Muscle of leg (tissue), 11 donors: ENCODE measurements around the gene NCKAP5. TPM values are rescaled to one million over a fixed set of nuclear protein-coding genes. Genes with fewer than 3 reads are reported as not detected.

Source experiments
- DNase-seq: peaks from one replicate; pipeline ENCODE4 v3.0.0; 2013
- H3K27ac ChIP-seq: one replicate; pipeline ENCODE4 v1.5.1; 2013; ENCODE audit warnings: mild to moderate bottlenecking, low read length, control low read depth
- H3K27me3 ChIP-seq: one replicate; pipeline ENCODE4 v1.6.1; 2013; ENCODE audit warnings: low read length; ENCODE audit not compliant: control insufficient read depth, insufficient read depth
- H3K36me3 ChIP-seq: one replicate; pipeline ENCODE4 v1.6.1; 2013; ENCODE audit warnings: low read length; ENCODE audit not compliant: control insufficient read depth, insufficient read depth
- H3K4me1 ChIP-seq: one replicate; pipeline ENCODE4 v1.6.1; 2013; ENCODE audit warnings: low read length; ENCODE audit not compliant: control insufficient read depth, insufficient read depth
- H3K4me3 ChIP-seq: one replicate; pipeline ENCODE4 v1.5.1; 2013; ENCODE audit warnings: low read length, control low read depth
- H3K9me3 ChIP-seq: replicated peaks from 2 replicates; pipeline ENCODE4 v1.6.1; 2013; ENCODE audit warnings: low read depth, low read length; ENCODE audit not compliant: control insufficient read depth
- WGBS: methylation state at CpG from one replicate; pipeline ENCODE4 v1.1.5; 2013; ENCODE audit warnings: missing lambda C conversion rate; ENCODE audit not compliant: insufficient coverage; 5-methylcytosine and 5-hydroxymethylcytosine counted together
- polyA plus RNA-seq, 8 donors: library from polyadenylated mRNA; unstranded; fragments of 120-200 nt; gene quantifications; one replicate each; pipeline versions ENCODE4 v1.2.1 to v1.2.3, GENCODE V29; 2013; ENCODE audit warnings: inconsistent platforms in 1 of 8, low replicate concordance in 1 of 8; ENCODE audit not compliant: insufficient read length in 8 of 8, insufficient read depth in 1 of 8
- total RNA-seq: library from RNA; stranded (reverse); fragments of 120-200 nt; gene quantifications from one replicate; pipeline ENCODE4 v1.2.4, GENCODE V29; 2013

The NCKAP5 gene
- total and polyA plus RNA-seq, 9 donors = 3.7 to 8.9 (median 5.0) TPM

- H3K36me3 ChIP-seq = no peaks in the 10 kb centered on the region
- H3K4me3 ChIP-seq = no peak overlapping the region
- peaks cover 2% of the 10 kb centered on the region for H3K4me1 ChIP-seq
- H3K27me3 ChIP-seq = no peaks in the 10 kb centered on the region
- DNase-seq = no peak
- no peak overlapping the region for H3K27ac ChIP-seq
- WGBS = 67% methylated on average over 1 of the region's 8 CpGs
- H3K9me3 ChIP-seq = no peaks in the 10 kb centered on the region
These were observed 54.4 kb downstream of the NCKAP5 start for GRCh38 chr2:133513893-133514292.

GRCh38 chr2:133512121-133512520 lies 56.1 kb downstream of the NCKAP5 start:
- no peak for DNase-seq
- Histone ChIP-seq H3K4me1 (no peaks in the 10 kb centered on the region), H3K36me3 (no peaks in the 10 kb centered on the region), H3K27me3 (no peaks in the 10 kb centered on the region), H3K27ac (no peak overlapping the region), H3K4me3 (no peak overlapping the region), H3K9me3 (no peaks in the 10 kb centered on the region)
- whole genome bisulfite sequencing = no CpG with 5 or more reads among the region's 4 CpGs

GRCh38 chr2:133511679-133512078 lies 56.6 kb downstream of the NCKAP5 start:
- no peaks in the 10 kb centered on the region for H3K27me3 ChIP-seq

GRCh38 chr2:133509777-133510176 lies 58.5 kb downstream of the NCKAP5 start:
- Histone ChIP-seq H3K27ac (no peak overlapping the region), H3K9me3 (no peaks in the 10 kb centered on the region), H3K27me3 (no peaks in the 10 kb centered on the region), H3K4me1 (peaks cover 6% of the 10 kb centered on the region), H3K36me3 (no peaks in the 10 kb centered on the region), H3K4me3 (no peak overlapping the region)
- WGBS = 88% methylated on average over 5 of the region's 6 CpGs
- DNase-seq = no peak

More at GRCh38 chr2:133511679-133512078, 56.6 kb downstream of the NCKAP5 start:
- no peak overlapping the region for H3K27ac ChIP-seq
- no peaks in the 10 kb centered on the region for H3K9me3 ChIP-seq
- H3K4me3 ChIP-seq = no peak overlapping the region
- no peaks in the 10 kb centered on the region for H3K4me1 ChIP-seq
- H3K36me3 ChIP-seq = no peaks in the 10 kb centered on the region
- WGBS = no CpG with 5 or more reads among the region's 1 CpG
- DNase-seq = no peak

- DNase-seq = peak; percentile 48
- 57% methylated on average over 5 of the region's 7 CpGs for WGBS
- no peak overlapping the region for H3K4me3 ChIP-seq
These were observed 59.6 kb downstream of the NCKAP5 start for GRCh38 chr2:133508546-133509165.

GRCh38 chr2:133506996-133507395 lies 61.3 kb downstream of the NCKAP5 start:
- 85% methylated on average over 5 of the region's 6 CpGs for WGBS
- Histone ChIP-seq H3K4me3 (no peak overlapping the region), H3K27me3 (no peaks in the 10 kb centered on the region), H3K9me3 (no peaks in the 10 kb centered on the region), H3K4me1 (peaks cover 10% of the 10 kb centered on the region), H3K36me3 (no peaks in the 10 kb centered on the region), H3K27ac (no peak overlapping the region)
- DNase-seq = no peak

More at GRCh38 chr2:133508546-133509165, 59.6 kb downstream of the NCKAP5 start:
- Histone ChIP-seq H3K27me3 (no peaks in the 10 kb centered on the region), H3K27ac (no peak overlapping the region), H3K36me3 (no peaks in the 10 kb centered on the region), H3K9me3 (no peaks in the 10 kb centered on the region), H3K4me1 (peaks cover 10% of the 10 kb centered on the region)

GRCh38 chr2:133504566-133505505 lies 63.4 kb downstream of the NCKAP5 start:
- no peaks in the 10 kb centered on the region for H3K9me3 ChIP-seq
- H3K27ac ChIP-seq = peak overlapping the region; percentile 6
- no peak overlapping the region for H3K4me3 ChIP-seq
- peak; percentile 49 for DNase-seq
- H3K4me1 ChIP-seq = peaks cover 10% of the 10 kb centered on the region
- H3K36me3 ChIP-seq = no peaks in the 10 kb centered on the region
- 55% methylated on average over 2 of the region's 4 CpGs for WGBS
- no peaks in the 10 kb centered on the region for H3K27me3 ChIP-seq

- Histone ChIP-seq H3K27ac (no peak overlapping the region), H3K36me3 (no peaks in the 10 kb centered on the region), H3K9me3 (no peaks in the 10 kb centered on the region), H3K4me3 (no peak overlapping the region), H3K27me3 (no peaks in the 10 kb centered on the region), H3K4me1 (peaks cover 10% of the 10 kb centered on the region)
- DNase-seq = peak; percentile 14
- WGBS = no CpG with 5 or more reads among the region's 1 CpG
These were observed 64.3 kb downstream of the NCKAP5 start for GRCh38 chr2:133503927-133504326.

GRCh38 chr2:133503323-133503722 lies 64.9 kb downstream of the NCKAP5 start:
- no peak overlapping the region for H3K4me3 ChIP-seq
- H3K27ac ChIP-seq = no peak overlapping the region
- 100% methylated on average over 1 of the region's 1 CpG for WGBS
- peaks cover 10% of the 10 kb centered on the region for H3K4me1 ChIP-seq
- no peaks in the 10 kb centered on the region for H3K36me3 ChIP-seq
- DNase-seq = no peak
- no peaks in the 10 kb centered on the region for H3K27me3 ChIP-seq
- H3K9me3 ChIP-seq = no peaks in the 10 kb centered on the region

- Histone ChIP-seq H3K36me3 (no peaks in the 10 kb centered on the region), H3K27me3 (no peaks in the 10 kb centered on the region), H3K27ac (no peak overlapping the region), H3K4me3 (no peak overlapping the region), H3K9me3 (no peaks in the 10 kb centered on the region), H3K4me1 (peaks cover 10% of the 10 kb centered on the region)
- DNase-seq = no peak
- 97% methylated on average over 4 of the region's 7 CpGs for WGBS
These were observed 65.6 kb downstream of the NCKAP5 start for GRCh38 chr2:133502678-133503077.
